ENCODE results near the gene BIN1.

Gene BIN1

GRCh38 chr2:127106991-127107621 lies at the start of gene BIN1:
Gene BIN1 (minus strand): TSS chr2:127107154. CDS start chr2:127106943, 211 bp downstream.
- DNase-seq, result peak; percentile 38

GRCh38 chr2:127155947-127156346 lies 49.0 kb upstream of the BIN1 start:
- DNase-seq, result no peak

DNA sequence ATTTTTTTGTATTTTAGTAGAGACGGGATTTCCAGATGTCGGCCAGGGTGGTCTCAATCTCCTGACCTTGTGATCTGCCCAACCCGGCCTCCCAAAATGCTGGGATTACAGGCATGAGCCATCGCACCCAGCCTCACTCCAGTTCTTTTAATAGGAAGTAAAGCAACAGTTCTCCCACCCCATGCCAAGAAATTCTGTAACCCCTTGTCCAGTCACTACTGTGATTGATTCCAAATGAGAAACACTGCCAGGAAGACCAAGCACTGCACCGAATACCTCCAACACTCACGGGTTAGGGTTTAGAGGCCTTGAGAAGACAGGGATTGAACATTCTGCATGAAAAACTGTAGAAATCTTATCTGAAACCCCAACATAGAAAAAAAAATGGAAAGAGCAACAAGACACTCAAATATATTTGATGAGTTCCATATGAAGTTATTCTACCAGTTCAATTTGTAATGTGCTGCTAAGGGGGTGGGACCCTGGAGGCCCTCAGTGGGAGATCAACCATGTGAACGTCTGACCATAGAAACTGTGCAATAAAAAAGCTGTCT lies 48.2 kb upstream of the BIN1 start:
- no peak for DNase-seq

GRCh38 chr2:127154396-127154795 lies 47.4 kb upstream of the BIN1 start:
- DNase-seq, result no peak

DNA sequence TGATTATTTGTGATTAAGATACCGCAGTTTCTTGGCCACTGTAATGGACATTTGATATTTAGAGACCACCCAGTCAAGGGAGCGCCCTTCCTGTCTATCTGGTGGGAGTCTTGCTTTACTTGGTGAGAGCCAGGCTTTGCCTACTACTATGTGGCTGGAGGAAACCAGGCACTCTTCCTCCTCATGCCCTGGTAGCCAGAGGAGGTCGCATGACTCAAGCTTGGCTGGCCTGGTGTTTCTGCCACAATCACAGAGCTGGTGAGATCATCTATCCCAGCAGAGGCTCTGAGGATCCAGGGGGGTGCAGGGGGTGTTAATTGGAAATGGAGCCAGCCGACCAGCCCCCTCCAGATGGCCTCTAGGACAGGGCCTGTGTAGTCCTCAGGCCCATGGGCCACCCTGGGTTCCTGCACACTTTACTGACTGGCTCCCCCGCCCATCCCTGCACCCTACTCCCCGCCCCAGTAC lies 46.8 kb upstream of the BIN1 start:
- DNase-seq, result peak; percentile 24

GRCh38 chr2:127150996-127151395 lies 44.0 kb upstream of the BIN1 start:
- no peak for DNase-seq

GRCh38 chr2:127149384-127149783 lies 42.4 kb upstream of the BIN1 start:
- DNase-seq, result no peak

GRCh38 chr2:127146820-127147502 lies 40.0 kb upstream of the BIN1 start:
- DNase-seq, result no peak

DNA sequence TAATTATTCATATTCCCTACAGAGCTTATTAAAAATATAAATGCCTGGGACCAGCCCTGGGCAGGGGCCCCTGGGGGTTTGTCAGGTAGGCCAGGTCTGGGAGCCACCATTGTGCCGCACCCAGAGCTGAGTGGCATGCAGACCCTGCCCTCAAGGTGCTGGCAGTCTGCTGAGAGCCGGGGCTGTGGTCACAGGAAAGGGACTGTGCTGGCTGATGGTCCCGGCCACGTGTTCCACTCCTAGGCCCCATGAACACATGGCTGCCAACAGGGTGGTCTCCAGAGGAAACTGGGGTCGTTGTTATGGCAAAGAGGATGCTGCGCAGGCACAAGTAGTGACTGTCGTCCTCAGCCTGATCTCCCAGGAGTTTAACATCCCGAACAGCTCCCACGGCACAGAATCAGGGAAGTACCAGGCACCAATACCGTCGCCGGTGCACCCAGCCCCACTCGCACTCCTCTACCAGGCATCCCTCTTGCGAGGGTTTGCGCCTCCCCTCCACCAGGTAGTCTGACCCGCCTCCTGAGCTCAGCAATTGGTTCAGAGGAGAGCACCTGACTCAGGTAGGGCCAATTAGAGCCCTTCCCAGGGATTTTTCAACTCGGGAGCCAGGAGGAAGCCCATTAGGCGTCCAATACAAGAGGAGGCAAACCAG lies 39.2 kb upstream of the BIN1 start:
- no peak for DNase-seq

DNA sequence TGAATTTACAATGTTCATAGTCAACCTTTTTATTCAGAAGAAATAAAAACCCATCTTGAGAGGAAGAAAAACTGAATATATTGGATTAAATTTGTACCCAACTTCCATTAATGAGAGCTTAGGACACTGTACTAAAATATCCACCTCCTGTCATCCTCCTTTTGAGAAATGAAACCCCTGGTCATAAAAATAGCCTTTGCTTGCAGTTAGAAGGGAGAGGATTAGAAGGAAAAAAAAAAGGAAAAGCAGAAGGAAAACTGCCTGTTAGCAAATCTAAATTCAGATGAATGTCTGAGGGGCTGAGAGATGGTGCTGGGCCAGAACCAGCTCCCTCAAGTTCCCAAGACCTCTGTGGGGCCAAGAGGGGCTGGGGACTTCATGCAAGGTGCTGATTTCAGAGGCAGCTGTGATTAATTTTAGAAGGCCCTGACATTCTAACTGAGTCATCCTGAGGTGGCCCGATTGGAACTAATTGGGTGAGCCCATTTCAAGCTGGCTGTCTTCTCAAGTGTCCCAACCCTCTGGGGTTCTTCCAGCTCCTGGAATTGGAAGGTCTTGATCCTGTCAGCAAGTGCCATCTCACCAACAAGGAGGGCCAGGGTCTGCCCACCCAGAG lies 38.4 kb upstream of the BIN1 start:
- no peak for DNase-seq

- DNase-seq, result no peak
These were observed 37.2 kb upstream of the BIN1 start for GRCh38 chr2:127143841-127144782.

GRCh38 chr2:127142663-127143630 lies 36.0 kb upstream of the BIN1 start:
- no peak for DNase-seq

- no peak for DNase-seq
These were observed 33.6 kb upstream of the BIN1 start for GRCh38 chr2:127140538-127140937.

DNA sequence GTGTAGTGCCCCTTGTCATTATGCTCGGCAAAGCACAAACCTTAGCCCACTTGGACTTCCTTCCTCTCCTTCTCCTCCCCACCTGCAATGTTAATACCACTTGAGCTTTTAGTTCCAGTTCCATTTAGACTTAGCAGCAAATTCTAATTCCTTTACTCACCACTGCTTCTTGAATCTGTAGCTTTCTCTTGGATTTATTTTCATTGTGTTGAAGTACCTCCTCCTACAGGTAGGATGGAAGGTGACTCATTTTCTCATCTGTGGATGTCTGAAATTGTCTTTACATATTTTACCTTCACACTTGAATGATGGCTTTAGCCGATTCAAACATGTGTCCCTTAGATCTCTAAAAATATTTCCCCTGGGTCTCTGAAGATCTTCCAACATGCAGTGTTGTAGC lies 32.8 kb upstream of the BIN1 start:
- DNase-seq, result no peak

DNA sequence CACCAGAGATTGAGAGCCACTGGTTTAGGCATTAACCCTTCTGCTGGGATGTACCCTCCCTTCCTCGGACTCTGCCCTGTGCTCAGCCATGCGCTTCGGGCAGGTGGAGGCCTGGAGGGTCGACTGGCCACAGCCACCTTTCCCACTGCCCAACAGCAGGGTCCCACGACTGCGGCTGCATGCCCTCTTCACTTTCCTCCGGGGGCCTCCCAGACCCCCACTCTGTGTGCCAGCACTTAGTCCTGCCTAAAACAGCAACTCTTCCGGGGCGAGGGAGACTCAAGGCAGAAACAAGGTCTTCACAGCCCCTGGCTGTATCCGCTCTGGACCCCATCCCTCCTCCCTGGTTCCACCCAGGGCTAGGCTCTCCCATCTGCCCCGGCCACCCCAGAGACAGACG lies 31.3 kb upstream of the BIN1 start:
- no peak for DNase-seq

DNA sequence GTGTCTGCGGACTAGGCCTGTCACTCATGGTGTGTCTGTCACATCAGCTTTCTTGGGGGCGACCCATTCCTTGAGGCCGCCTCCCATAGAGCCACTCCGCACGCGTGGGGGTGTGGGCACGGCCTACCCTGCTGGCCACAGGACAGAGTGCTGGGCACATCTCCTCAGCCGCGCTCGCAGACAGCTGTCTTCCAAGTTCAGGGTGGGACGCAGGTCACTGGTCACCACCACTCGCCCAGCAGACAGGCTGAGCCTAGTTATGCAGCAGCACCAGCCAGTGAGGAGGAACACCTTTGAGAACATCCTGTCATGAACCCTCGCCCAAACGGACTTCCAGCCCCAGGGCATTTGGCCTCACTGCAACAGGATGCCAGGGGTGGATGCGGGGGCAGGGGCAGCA lies 30.8 kb upstream of the BIN1 start:
- DNase-seq, result no peak

DNA sequence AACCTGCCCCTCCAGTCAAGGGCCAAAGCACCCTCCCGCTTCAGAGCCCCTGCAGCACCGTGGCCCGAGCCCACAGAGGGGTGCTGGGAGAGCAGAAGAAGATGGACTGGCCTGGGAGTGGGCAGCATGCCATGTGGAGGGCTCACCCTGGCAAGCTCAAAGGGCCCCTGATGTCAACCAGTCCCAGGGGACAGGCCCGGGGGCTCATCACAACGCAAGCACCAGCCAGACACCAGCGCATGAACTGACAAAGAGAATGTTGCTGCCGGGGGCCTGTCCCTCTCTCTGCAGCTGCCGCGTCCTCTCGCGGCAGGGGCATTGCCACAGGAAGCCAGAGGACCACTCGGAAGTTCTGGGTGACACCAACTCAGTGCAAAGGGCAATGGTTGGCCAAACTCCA lies 30.3 kb upstream of the BIN1 start:
- no peak for DNase-seq

DNA sequence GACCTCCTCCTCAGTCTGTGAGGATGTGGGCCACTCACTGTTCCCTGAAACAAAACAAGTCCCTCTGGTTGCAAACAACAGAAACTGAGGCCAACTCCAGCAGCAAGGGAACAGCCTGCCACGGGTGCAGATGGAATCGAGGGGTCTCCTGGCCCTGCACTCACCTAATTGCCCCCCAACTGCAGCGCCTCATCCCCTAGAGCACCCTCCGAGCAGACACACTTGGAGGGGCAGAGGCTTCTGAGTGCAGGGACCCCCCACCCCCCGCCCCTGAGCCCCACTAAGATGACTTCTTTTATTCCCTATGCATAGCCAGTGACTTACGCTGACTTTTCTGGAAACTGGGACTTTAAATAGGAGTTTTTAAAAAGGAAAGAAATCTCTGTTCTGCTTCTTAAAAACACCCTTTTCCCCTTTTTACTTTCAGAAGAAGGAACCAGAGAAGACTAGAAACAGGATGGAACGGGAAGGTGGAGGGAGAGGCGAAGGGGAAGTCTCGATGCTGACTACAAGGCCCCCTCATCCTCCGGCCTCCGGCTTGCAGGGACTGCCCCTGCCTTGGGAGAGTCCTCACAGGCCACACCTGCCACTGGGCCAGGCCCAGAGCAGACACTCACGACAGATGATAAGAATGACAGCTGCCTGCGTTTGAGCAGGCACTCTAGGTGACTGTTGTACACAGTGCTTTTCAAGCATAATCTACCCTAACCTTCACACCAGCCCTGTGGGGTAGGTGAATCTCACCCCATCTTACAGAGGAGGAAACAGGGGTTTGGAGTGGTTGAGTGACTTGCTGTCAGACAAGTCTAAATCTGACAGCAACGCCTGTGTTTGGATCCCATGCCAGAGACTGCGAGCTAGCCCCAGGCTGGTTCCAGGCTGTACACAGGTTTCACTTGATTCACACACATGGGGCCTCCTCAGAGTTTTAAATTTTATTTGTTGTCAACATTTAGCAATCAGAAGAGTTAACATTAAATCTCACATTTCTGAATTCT lies 28.2 kb upstream of the BIN1 start:
- DNase-seq, result no peak

GRCh38 chr2:127134235-127134634 lies 27.3 kb upstream of the BIN1 start:
- no peak for DNase-seq

- DNase-seq, result no peak
These were observed 26.8 kb upstream of the BIN1 start for GRCh38 chr2:127133793-127134192.
